WTC11 (cell line): ENCODE measurements around the gene CAMSAP3. TPM values are rescaled to one million over a fixed set of nuclear protein-coding genes. Genes with fewer than 3 reads are reported as not detected.

ENCODE experiments used
- ATAC-seq: fragments of 200-7000 bp; cut with Tn5 transposase; 2 replicates; pipeline ENCODE4 v1.10.0; 2021; ENCODE audit warnings: mild to moderate bottlenecking, moderate library complexity
- CTCF ChIA-PET: fragments of 300-600 bp; sonication (Branson Sonifier 250); formaldehyde crosslinking; loops from one replicate; lab custom pipeline; 2021; ENCODE audit warnings: antibody characterized with exemption; lab: Charles Lee
- POLR2A ChIA-PET: fragments of 350-600 bp; sonication (Branson Sonifier 250); formaldehyde crosslinking; loops from one replicate; lab custom pipeline; 2021; ENCODE audit warnings: antibody characterized with exemption; lab: Charles Lee
- DNase-seq: peaks from one replicate; pipeline ENCODE4 v3.0.0; 2021; ENCODE audit warnings: low spot score
- H3K27ac Mint-ChIP-seq: 2 replicates; pipeline ENCODE4 v1.8.0; 2021; ENCODE audit warnings: mixed read lengths
- H3K27me3 Mint-ChIP-seq: 2 replicates; pipeline ENCODE4 v1.8.0; 2021; ENCODE audit warnings: low read depth, mild to moderate bottlenecking, moderate library complexity, mixed read lengths
- H3K36me3 Mint-ChIP-seq: 2 replicates; pipeline ENCODE4 v1.8.0; 2021; ENCODE audit warnings: mixed read lengths
- H3K4me1 Mint-ChIP-seq: 2 replicates; pipeline ENCODE4 v1.8.0; 2022; ENCODE audit warnings: mixed read lengths
- H3K4me3 Mint-ChIP-seq: 2 replicates; pipeline ENCODE4 v1.8.0; 2021; ENCODE audit warnings: mild to moderate bottlenecking, moderate library complexity, mixed read lengths
- H3K9me3 Mint-ChIP-seq: 2 replicates; pipeline ENCODE4 v1.8.0; 2021; ENCODE audit warnings: mixed read lengths
- ARID4B ChIP-seq: sonication (generic); formaldehyde crosslinking; IDR thresholded peaks from 2 replicates; pipeline ENCODE4 v1.8.0; 2023; ENCODE audit warnings: missing genetic modification reagents, mild to moderate bottlenecking, borderline replicate concordance
- ATF1 ChIP-seq: sonication (generic); formaldehyde crosslinking; IDR thresholded peaks from 2 replicates; pipeline ENCODE4 v1.8.1; 2023; ENCODE audit warnings: mild to moderate bottlenecking, moderate library complexity, missing genetic modification reagents
- ATF3 ChIP-seq: sonication (generic); formaldehyde crosslinking; conservative IDR thresholded peaks from 2 replicates; pipeline ENCODE4 v1.8.1; 2022; ENCODE audit warnings: mild to moderate bottlenecking, missing genetic modification reagents
- E2F5 ChIP-seq: sonication (generic); formaldehyde crosslinking; IDR thresholded peaks from 2 replicates; pipeline ENCODE4 v1.8.1; 2022; ENCODE audit warnings: mild to moderate bottlenecking, moderate library complexity, missing genetic modification reagents
- ELF4 ChIP-seq: sonication (generic); formaldehyde crosslinking; IDR thresholded peaks from 2 replicates; pipeline ENCODE4 v1.8.1; 2022; ENCODE audit warnings: low read depth, mild to moderate bottlenecking, moderate library complexity, missing genetic modification reagents
- FOXJ3 ChIP-seq: sonication (generic); formaldehyde crosslinking; IDR thresholded peaks from 2 replicates; pipeline ENCODE4 v1.9.0; 2021; ENCODE audit warnings: missing genetic modification reagents, mild to moderate bottlenecking, borderline replicate concordance
- FOXK1 ChIP-seq: sonication (generic); formaldehyde crosslinking; IDR thresholded peaks from 2 replicates; pipeline ENCODE4 v1.8.0; 2022; ENCODE audit warnings: mild to moderate bottlenecking, moderate library complexity, missing genetic modification reagents
- IRF2 ChIP-seq: sonication (generic); formaldehyde crosslinking; IDR thresholded peaks from 2 replicates; pipeline ENCODE4 v1.8.0; 2022; ENCODE audit warnings: low read depth, missing genetic modification reagents, borderline replicate concordance
- JUN ChIP-seq: sonication (generic); formaldehyde crosslinking; IDR thresholded peaks from 2 replicates; pipeline ENCODE4 v1.8.0; 2023; ENCODE audit warnings: mild to moderate bottlenecking, missing genetic modification reagents
- MAX ChIP-seq: sonication (generic); formaldehyde crosslinking; IDR thresholded peaks from 2 replicates; pipeline ENCODE4 v1.8.0; 2022; ENCODE audit warnings: mild to moderate bottlenecking, missing genetic modification reagents
- PRDM15 ChIP-seq: sonication (generic); formaldehyde crosslinking; IDR thresholded peaks from 2 replicates; pipeline ENCODE4 v1.8.0; 2022; ENCODE audit warnings: missing genetic modification reagents
- RORB ChIP-seq: fragments of 250-450 bp; sonication (Bioruptor Pico); IDR thresholded peaks from 2 replicates; pipeline ENCODE4 v1.9.0; 2021; ENCODE audit warnings: mild to moderate bottlenecking
- SOX15 ChIP-seq: fragments of 250-450 bp; sonication (Bioruptor Pico); IDR thresholded peaks from 2 replicates; pipeline ENCODE4 v1.9.0; 2021; ENCODE audit warnings: mild to moderate bottlenecking
- TCF7 ChIP-seq: sonication (generic); formaldehyde crosslinking; IDR thresholded peaks from 2 replicates; pipeline ENCODE4 v1.8.0; 2022; ENCODE audit warnings: mild to moderate bottlenecking, low read depth, missing genetic modification reagents, moderate library complexity
- ZBTB43 ChIP-seq: sonication (generic); formaldehyde crosslinking; IDR thresholded peaks from 2 replicates; pipeline ENCODE4 v1.8.1; 2023; ENCODE audit warnings: mild to moderate bottlenecking, missing genetic modification reagents
- ZNF423 ChIP-seq: fragments of 250-450 bp; sonication (Bioruptor Pico); IDR thresholded peaks from 2 replicates; pipeline ENCODE4 v2.1.2; 2022; ENCODE audit warnings: mild to moderate bottlenecking, moderate library complexity
- ZNF671 ChIP-seq: fragments of 250-450 bp; sonication (Bioruptor Pico); IDR thresholded peaks from 2 replicates; pipeline ENCODE4 v1.8.0; 2021; ENCODE audit warnings: mild to moderate bottlenecking
- total RNA-seq: library from RNA; stranded (reverse); gene quantifications from 3 replicates; pipeline ENCODE4 v1.2.3, GENCODE V29; 2021

The CAMSAP3 gene
- total RNA-seq, 1 experiment from 2014 or later: 27.8 TPM

GRCh38 chr19:7647156-7647555 is 51.5 kb downstream of the CAMSAP3 start:
- H3K4me1 Mint-ChIP-seq: peaks cover 1% of the 10 kb centered on the region
- DNase-seq (no peak), ATAC-seq (no peak)
- no peaks in the 10 kb centered on the region for H3K36me3 Mint-ChIP-seq
- H3K27me3 Mint-ChIP-seq: peaks cover 18% of the 10 kb centered on the region
- CTCF ChIA-PET: no interaction called here
- TF ChIP-seq FOXJ3 (CRISPR knock-in tag) (no peak), E2F5 (CRISPR knock-in tag) (no peak), ATF3 (CRISPR knock-in tag) (no peak), ZNF423 (CRISPR knock-in tag) (no peak), RORB (CRISPR knock-in tag) (no peak), ARID4B (CRISPR knock-in tag) (no peak), ATF1 (no peak), IRF2 (no peak), FOXK1 (CRISPR knock-in tag) (no peak), JUN (CRISPR knock-in tag) (no peak), SOX15 (CRISPR knock-in tag) (no peak), ZNF671 (no peak), PRDM15 (no peak), MAX (CRISPR knock-in tag) (no peak), ELF4 (CRISPR knock-in tag) (no peak), ZBTB43 (no peak), TCF7 (CRISPR knock-in tag) (no peak)
- TF ChIP-seq, all 79 proteins: peak for 0
- H3K9me3 Mint-ChIP-seq: no peaks in the 10 kb centered on the region
- POLR2A ChIA-PET: interaction anchor here (0.6 kb wide), 1 partner anchor 9 kb away, joined by 3 read pairs; no protein-coding TSS in a partner anchor
- no peak overlapping the region for H3K4me3 Mint-ChIP-seq
- no peak overlapping the region for H3K27ac Mint-ChIP-seq
